ENCODE measurements around the gene GPLD1.

DNA sequence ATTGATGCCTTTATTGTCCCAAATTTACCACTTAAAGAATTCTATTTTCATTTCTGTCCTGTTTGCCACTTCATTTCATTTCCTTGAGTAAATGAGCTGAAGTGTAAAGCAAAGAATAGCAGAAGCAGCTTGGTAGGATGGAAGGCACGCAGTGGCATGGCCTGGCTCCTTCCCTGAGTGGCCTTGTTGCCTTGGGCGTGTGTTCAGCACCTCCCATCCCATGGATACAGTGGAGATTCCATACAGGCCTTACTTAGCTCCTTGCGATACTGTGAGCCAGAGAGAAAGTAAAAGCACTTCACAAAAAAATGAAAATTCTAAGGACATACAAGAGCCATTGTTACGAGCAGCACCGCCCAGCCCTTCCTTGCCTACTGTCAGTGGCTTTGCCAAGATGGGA lies 45.0 kb upstream of the GPLD1 start:
- no peak for TF ChIP-seq POLR2AphosphoS5 (IDR thresholded peaks at IDR 0.05; ENCODE audit: borderline replicate concordance, low read depth, low read length)
- no peak for TF ChIP-seq EZH2 (IDR thresholded peaks at IDR 0.05)
- no peak for TF ChIP-seq FOXP2 (optimal IDR thresholded peaks at IDR 0.05; ENCODE audit: control extremely low read depth, extremely low read length, insufficient read depth)
